Measurements from ENCODE around the gene ANKRD42.

Gene ANKRD42

DNA sequence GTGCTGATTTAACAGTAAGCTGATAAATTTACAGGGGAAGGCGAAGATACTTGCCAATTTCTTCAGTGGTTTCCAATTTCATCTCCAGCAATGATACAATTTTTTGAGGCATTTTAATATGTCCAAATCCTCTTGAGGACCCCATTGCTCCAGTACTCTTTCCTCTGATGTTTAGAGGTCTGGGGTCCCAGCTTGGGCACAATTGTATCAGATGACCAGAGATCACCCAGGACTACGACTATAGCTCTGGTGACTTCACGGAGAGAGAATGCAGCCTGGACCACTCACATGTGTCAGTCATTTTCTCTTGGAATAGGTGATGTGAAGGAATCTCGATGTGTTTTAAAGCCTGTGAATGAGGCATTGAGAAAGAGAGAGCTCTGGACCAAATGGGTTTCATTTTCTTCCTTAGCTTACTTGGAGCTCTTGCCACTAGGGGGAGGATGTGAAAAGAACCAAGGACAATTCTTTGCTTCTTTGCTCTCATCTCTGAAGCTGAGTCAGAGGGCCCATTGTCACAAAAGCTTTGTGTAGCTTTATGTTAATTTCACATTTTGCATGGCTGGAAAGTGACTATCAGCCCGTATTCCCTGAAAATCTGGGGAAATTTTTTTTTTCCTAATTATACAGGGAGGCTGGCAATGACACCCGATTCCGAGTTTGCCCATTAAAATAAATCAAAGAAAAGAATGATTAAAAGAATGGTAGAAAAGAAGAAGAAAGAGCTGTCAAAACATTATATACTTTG is 99.4 kb downstream of the ANKRD42 start:
- peak; percentile 48 to 57 for DNase-seq

- no peak for DNase-seq
These were observed 99.9 kb downstream of the ANKRD42 start for GRCh38 chr11:83293457-83293774.

- DNase-seq, result no peak
These were observed 100.7 kb downstream of the ANKRD42 start for GRCh38 chr11:83294208-83294607.
